Measurements from ENCODE around the gene MRPL40. TPM values are rescaled to one million over a fixed set of nuclear protein-coding genes. Genes with fewer than 3 reads are reported as not detected.

Gene MRPL40
- total RNA-seq, 2 donors from 2014 or later = 28.6 to 54.3 TPM

DNA sequence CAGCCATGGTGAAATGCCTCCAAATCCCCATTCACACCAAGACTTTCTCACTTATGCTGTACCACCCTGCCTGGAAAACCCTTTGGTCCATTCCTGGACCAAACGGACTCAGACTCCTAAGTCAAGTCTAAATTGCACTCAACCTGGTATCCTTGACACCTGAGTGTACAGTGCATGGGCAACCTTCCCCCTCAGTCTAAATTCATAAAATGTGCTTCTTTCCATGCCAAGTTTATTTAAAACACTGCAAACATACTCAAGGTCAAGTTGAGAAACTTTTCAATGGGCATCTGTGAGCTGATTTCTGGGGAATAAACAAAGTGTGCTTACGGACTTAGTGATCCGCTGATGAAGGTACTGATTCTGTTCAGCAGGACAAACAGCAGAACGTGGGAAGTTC, 27.2 kb upstream of the MRPL40 start:
- Histone ChIP-seq H3K27me3 (replicated peaks; ENCODE audit: insufficient read depth) (no peaks in the 10 kb centered on the region), H3K4me3 (no peak overlapping the region), H3K9me3 (no peaks in the 10 kb centered on the region), H3K27ac (no peak overlapping the region), H3K36me3 (no peaks in the 10 kb centered on the region), H3K4me1 (replicated peaks) (peaks cover 5% of the 10 kb centered on the region)
- 94% methylated on average over 4 of the region's 4 CpGs for WGBS
- TF ChIP-seq POLR2AphosphoS5 (IDR thresholded peaks at IDR 0.05) (no peak), POLR2A (IDR thresholded peaks at IDR 0.05) (no peak)
- TF ChIP-seq, protein P1, sequence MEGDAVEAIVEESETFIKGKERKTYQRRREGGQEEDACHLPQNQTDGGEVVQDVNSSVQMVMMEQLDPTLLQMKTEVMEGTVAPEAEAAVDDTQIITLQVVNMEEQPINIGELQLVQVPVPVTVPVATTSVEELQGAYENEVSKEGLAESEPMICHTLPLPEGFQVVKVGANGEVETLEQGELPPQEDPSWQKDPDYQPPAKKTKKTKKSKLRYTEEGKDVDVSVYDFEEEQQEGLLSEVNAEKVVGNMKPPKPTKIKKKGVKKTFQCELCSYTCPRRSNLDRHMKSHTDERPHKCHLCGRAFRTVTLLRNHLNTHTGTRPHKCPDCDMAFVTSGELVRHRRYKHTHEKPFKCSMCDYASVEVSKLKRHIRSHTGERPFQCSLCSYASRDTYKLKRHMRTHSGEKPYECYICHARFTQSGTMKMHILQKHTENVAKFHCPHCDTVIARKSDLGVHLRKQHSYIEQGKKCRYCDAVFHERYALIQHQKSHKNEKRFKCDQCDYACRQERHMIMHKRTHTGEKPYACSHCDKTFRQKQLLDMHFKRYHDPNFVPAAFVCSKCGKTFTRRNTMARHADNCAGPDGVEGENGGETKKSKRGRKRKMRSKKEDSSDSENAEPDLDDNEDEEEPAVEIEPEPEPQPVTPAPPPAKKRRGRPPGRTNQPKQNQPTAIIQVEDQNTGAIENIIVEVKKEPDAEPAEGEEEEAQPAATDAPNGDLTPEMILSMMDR (IDR thresholded peaks at IDR 0.05) = no peak
- intact Hi-C loops (cut with DNase I) = no loop called here
- no peak for DNase-seq (ENCODE audit: low spot score)

- no peak for DNase-seq (ENCODE audit: low spot score)
- peaks cover 5% of the 10 kb centered on the region for H3K4me1 ChIP-seq (replicated peaks)
- 95% methylated on average over 8 of the region's 8 CpGs for WGBS
- intact Hi-C loops (cut with DNase I) = no loop called here
- TF ChIP-seq, protein P1 (IDR thresholded peaks at IDR 0.05) = no peak
- TF ChIP-seq POLR2A (IDR thresholded peaks at IDR 0.05) = no peak
- TF ChIP-seq POLR2AphosphoS5 (IDR thresholded peaks at IDR 0.05) = no peak
- H3K27me3 ChIP-seq (replicated peaks; ENCODE audit: insufficient read depth) = no peaks in the 10 kb centered on the region
- no peaks in the 10 kb centered on the region for H3K9me3 ChIP-seq
- no peaks in the 10 kb centered on the region for H3K36me3 ChIP-seq
- no peak overlapping the region for H3K4me3 ChIP-seq
- no peak overlapping the region for H3K27ac ChIP-seq
Measured at GRCh38 chr22:19405652-19406051, 26.7 kb upstream of the MRPL40 start.

DNA sequence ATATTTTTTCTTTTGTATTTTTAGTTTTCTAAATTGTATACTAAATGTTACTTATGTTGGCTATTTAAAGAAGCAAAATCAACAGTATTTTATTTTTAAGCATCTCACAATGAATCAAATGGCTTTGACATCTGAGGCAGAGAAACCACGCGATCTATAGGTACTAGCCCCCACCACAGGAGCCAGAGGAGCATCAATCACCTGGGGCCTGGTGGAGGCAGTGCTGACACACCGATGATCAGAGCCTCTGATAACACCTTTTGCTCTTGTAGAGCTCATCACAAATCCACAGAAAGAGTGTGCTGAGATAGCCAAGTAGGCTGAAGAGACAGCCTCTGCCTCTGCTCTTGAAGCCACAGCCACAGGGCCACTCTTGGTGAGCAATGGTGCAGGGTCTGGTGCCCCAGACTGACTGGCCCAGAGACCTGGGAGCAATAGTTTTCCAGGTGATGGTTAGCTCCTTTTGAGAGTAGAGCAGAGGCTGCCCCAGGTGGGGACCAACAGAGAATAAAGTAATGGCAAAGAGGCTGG, 26.0 kb upstream of the MRPL40 start:
- H3K4me3 ChIP-seq = no peak overlapping the region
- H3K27ac ChIP-seq = no peak overlapping the region
- no peaks in the 10 kb centered on the region for H3K27me3 ChIP-seq (replicated peaks; ENCODE audit: insufficient read depth)
- H3K4me1 ChIP-seq (replicated peaks) = peaks cover 5% of the 10 kb centered on the region
- no peaks in the 10 kb centered on the region for H3K36me3 ChIP-seq
- intact Hi-C loops (cut with DNase I) = no loop called here
- no peak for DNase-seq (ENCODE audit: low spot score)
- WGBS = 94% methylated on average over 3 of the region's 3 CpGs
- TF ChIP-seq, protein P1 (IDR thresholded peaks at IDR 0.05) = no peak
- TF ChIP-seq POLR2AphosphoS5 (IDR thresholded peaks at IDR 0.05) (no peak), POLR2A (IDR thresholded peaks at IDR 0.05) (no peak)
- no peaks in the 10 kb centered on the region for H3K9me3 ChIP-seq

DNA sequence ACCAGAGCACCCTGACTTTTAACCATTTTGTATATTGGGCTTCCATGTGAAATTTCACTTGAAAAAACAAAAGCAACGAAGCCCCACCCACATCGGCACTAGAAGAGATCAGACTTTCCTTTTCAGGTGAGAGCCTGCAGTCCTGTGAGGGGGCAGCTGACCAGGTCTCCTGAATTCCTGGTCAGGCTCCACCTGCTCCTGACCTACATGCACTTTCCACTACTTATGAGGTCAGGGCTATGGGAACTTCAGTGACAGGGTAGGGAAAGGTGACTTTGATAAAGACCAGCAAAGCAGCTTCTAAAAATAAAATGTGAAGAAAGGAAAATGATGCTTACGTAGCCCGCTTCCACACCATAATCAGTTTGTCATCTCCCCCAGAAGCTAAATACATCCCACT, 25.5 kb upstream of the MRPL40 start:
- TF ChIP-seq POLR2AphosphoS5 (IDR thresholded peaks at IDR 0.05) = no peak
- TF ChIP-seq, protein P1 (IDR thresholded peaks at IDR 0.05) = no peak
- no peak for TF ChIP-seq POLR2A (IDR thresholded peaks at IDR 0.05)
- 96% methylated on average over 4 of the region's 4 CpGs for WGBS
- no peak overlapping the region for H3K4me3 ChIP-seq
- no peaks in the 10 kb centered on the region for H3K27me3 ChIP-seq (replicated peaks; ENCODE audit: insufficient read depth)
- intact Hi-C loops (cut with DNase I) = no loop called here
- no peaks in the 10 kb centered on the region for H3K9me3 ChIP-seq
- H3K36me3 ChIP-seq = no peaks in the 10 kb centered on the region
- DNase-seq (ENCODE audit: low spot score) = no peak
- H3K4me1 ChIP-seq (replicated peaks) = peaks cover 5% of the 10 kb centered on the region
- H3K27ac ChIP-seq = no peak overlapping the region

Measured in prostate gland (tissue), 2 donors.